IMR-90 (cell line): Measurements from ENCODE around the gene SPTBN5. TPM values are rescaled to one million over a fixed set of nuclear protein-coding genes. Genes with fewer than 3 reads are reported as not detected.

Experiments used
- ATAC-seq: fragments of 200-7000 bp; cut with Tn5 transposase; 2 replicates; pipeline ENCODE4 v1.9.1; 2020; ENCODE audit warnings: low read depth, mild to moderate bottlenecking, moderate library complexity
- BruUV-seq: library from RNA; stranded (reverse); fragments of 400-500 nt; replicated peaks from 2 replicates; lab custom pipeline; 2021; lab: Mats Ljungman, UMichigan
- CTCF ChIA-PET: fragments of 300-600 bp; formaldehyde crosslinking; extraction: SDS; loops from one replicate; lab custom pipeline; 2021; ENCODE audit warnings: antibody characterized with exemption; lab: Yijun Ruan, JAX
- POLR2A ChIA-PET: fragments of 300-600 bp; sonication (Branson Sonifier 250); formaldehyde crosslinking; loops from one replicate; lab custom pipeline; 2022; ENCODE audit warnings: antibody characterized with exemption; ENCODE audit not compliant: unreplicated experiment; lab: Charles Lee
- DNase-seq: peaks from one replicate; pipeline ENCODE4 v3.0.0; 2013
- H2AFZ ChIP-seq: replicated peaks from 2 replicates; pipeline ENCODE3; 2013; ENCODE audit warnings: low read length, mild to moderate bottlenecking; ENCODE audit not compliant: poor library complexity
- H2AK5ac ChIP-seq: 2 replicates; pipeline ENCODE4 v1.6.1; 2013; ENCODE audit warnings: low read depth, low read length, inconsistent platforms
- H2AK9ac ChIP-seq: replicated peaks from 2 replicates; pipeline ENCODE3; 2013; ENCODE audit warnings: mild to moderate bottlenecking, low read depth, low read length, moderate library complexity; ENCODE audit not compliant: poor library complexity
- H2BK120ac ChIP-seq: 2 replicates; pipeline ENCODE4 v1.6.1; 2013; ENCODE audit warnings: low read depth, low read length, inconsistent platforms
- H2BK15ac ChIP-seq: 3 replicates; pipeline ENCODE4 v1.6.1; 2013; ENCODE audit warnings: low read depth, low read length, inconsistent platforms
- H2BK20ac ChIP-seq: 2 replicates; pipeline ENCODE4 v1.6.1; 2013; ENCODE audit warnings: low read depth, mild to moderate bottlenecking, inconsistent platforms, low read length, moderate library complexity
- H2BK5ac ChIP-seq: 2 replicates; pipeline ENCODE4 v1.6.1; 2013; ENCODE audit warnings: mild to moderate bottlenecking, low read depth, low read length, inconsistent platforms; ENCODE audit not compliant: poor library complexity, severe bottlenecking
- H3K14ac ChIP-seq: replicated peaks from 2 replicates; pipeline ENCODE4 v1.6.1; 2013; ENCODE audit warnings: low read depth, low read length, inconsistent platforms
- H3K18ac ChIP-seq: 2 replicates; pipeline ENCODE4 v1.6.1; 2013; ENCODE audit warnings: low read depth, low read length, control low read depth
- H3K23ac ChIP-seq: 2 replicates; pipeline ENCODE4 v1.6.1; 2013; ENCODE audit warnings: low read depth, low read length, inconsistent platforms
- H3K27ac ChIP-seq: 2 replicates; pipeline ENCODE4 v1.5.1; 2013; ENCODE audit warnings: mild to moderate bottlenecking, control low read depth, low read length; ENCODE audit not compliant: insufficient read depth
- H3K27me3 ChIP-seq: 2 replicates; pipeline ENCODE4 v1.6.1; 2013; ENCODE audit warnings: low read length; ENCODE audit not compliant: control insufficient read depth, insufficient read depth
- H3K36me3 ChIP-seq: 2 replicates; pipeline ENCODE4 v1.6.1; 2013; ENCODE audit warnings: low read length, mixed read lengths; ENCODE audit not compliant: control insufficient read depth, insufficient read depth
- H3K4ac ChIP-seq: 2 replicates; pipeline ENCODE4 v1.6.1; 2013; ENCODE audit warnings: low read depth, low read length, inconsistent platforms
- H3K4me1 ChIP-seq: 2 replicates; pipeline ENCODE4 v1.6.1; 2013; ENCODE audit warnings: low read length, mixed read lengths; ENCODE audit not compliant: control insufficient read depth, insufficient read depth
- H3K4me2 ChIP-seq: 2 replicates; pipeline ENCODE4 v1.6.1; 2013; ENCODE audit warnings: low read depth, mild to moderate bottlenecking, control low read depth, low read length, moderate library complexity
- H3K4me3 ChIP-seq: 2 replicates; pipeline ENCODE4 v1.5.1; 2013; ENCODE audit warnings: low read depth, mild to moderate bottlenecking, control low read depth, low read length, moderate library complexity; ENCODE audit not compliant: insufficient read depth
- H3K56ac ChIP-seq: 2 replicates; pipeline ENCODE4 v1.6.1; 2013; ENCODE audit warnings: low read length, inconsistent platforms; ENCODE audit not compliant: insufficient read depth; ENCODE audit errors: extremely low read depth
- H3K79me1 ChIP-seq, 2 experiments: 2 replicates each; pipeline ENCODE4 v1.6.1; 2013; ENCODE audit warnings: low read length in 2 of 2, inconsistent platforms in 1 of 2, low read depth in 1 of 2
- H3K9ac ChIP-seq: 2 replicates; pipeline ENCODE4 v1.6.1; 2013; ENCODE audit warnings: low read depth, low read length, control low read depth
- H3K9me1 ChIP-seq: 2 replicates; pipeline ENCODE4 v1.6.1; 2013; ENCODE audit warnings: low read length, inconsistent platforms; ENCODE audit not compliant: insufficient read depth
- H3K9me3 ChIP-seq: 2 replicates; pipeline ENCODE4 v1.6.1; 2013; ENCODE audit warnings: low read length; ENCODE audit not compliant: control insufficient read depth, insufficient read depth
- H4K20me1 ChIP-seq: 2 replicates; pipeline ENCODE4 v1.6.1; 2013; ENCODE audit warnings: low read length, inconsistent platforms; ENCODE audit not compliant: insufficient read depth
- H4K5ac ChIP-seq: 2 replicates; pipeline ENCODE4 v1.6.1; 2013; ENCODE audit warnings: mild to moderate bottlenecking, low read depth, low read length, control low read depth
- H4K8ac ChIP-seq, 2 experiments: 2 replicates each; pipeline ENCODE4 v1.6.1; 2013; ENCODE audit warnings: low read depth in 2 of 2, low read length in 2 of 2, control low read depth in 1 of 2, inconsistent platforms in 1 of 2
- H4K91ac ChIP-seq: 2 replicates; pipeline ENCODE4 v1.6.1; 2013; ENCODE audit warnings: low read depth, low read length, inconsistent platforms; ENCODE audit not compliant: insufficient read depth
- MAFK ChIP-seq: IDR thresholded peaks from 2 replicates; pipeline ENCODE4 v1.6.1; 2012; ENCODE audit warnings: low read depth, low read length, improper control_type of control experiment
- RAD21 ChIP-seq: IDR thresholded peaks from 2 replicates; pipeline ENCODE4 v1.6.1; 2012; ENCODE audit warnings: low read length, improper control_type of control experiment
- WGBS, 2 experiments: methylation state at CpG; one replicate each; pipeline versions ENCODE4 v1.1.5 to v1.1.7; 2013; ENCODE audit warnings: missing lambda C conversion rate in 2 of 2; ENCODE audit not compliant: insufficient read length in 1 of 2; ENCODE audit errors: extremely low coverage in 2 of 2; 5-methylcytosine and 5-hydroxymethylcytosine counted together
- dilution Hi-C: fragments of 300-500 bp; cut with HindIII; formaldehyde crosslinking; loops from one replicate; pipeline ENCODE4 v1.14.3; 2018; ENCODE audit warnings: low sequenced_read_pairs; ENCODE audit not compliant: unreplicated experiment
- in situ Hi-C: fragments of 300-500 bp; cut with MboI; formaldehyde crosslinking; loops from 3 replicates; pipeline ENCODE4 v1.14.3; 2019; ENCODE audit warnings: low sequenced_read_pairs, inconsistent platforms, mixed read lengths
- intact Hi-C: fragments of 100-400 bp; cut with micrococcal nuclease; formaldehyde crosslinking; loops from 2 replicates; pipeline ENCODE4 v1.10.0; 2022
- polyA plus RNA-seq, 3 experiments: library from polyadenylated mRNA; depleted of rRNA; stranded (reverse); fragments of >200 nt; gene quantifications; 2 replicates each; pipeline ENCODE4 v1.2.3, GENCODE V29; 2012; ENCODE audit warnings: low replicate concordance in 1 of 3
- total RNA-seq: library from RNA; depleted of rRNA; stranded (reverse); fragments of >200 nt; gene quantifications from 2 replicates; pipeline ENCODE4 v1.2.3, GENCODE V29; 2012
- TF ChIP-seq, protein P1 (sequence below): fragments of 150-350 bp; IDR thresholded peaks from 2 replicates; pipeline ENCODE4 v1.6.1; 2017; ENCODE audit warnings: mild to moderate bottlenecking, antibody characterized with exemption, low read length, low read depth

SPTBN5 gene
- total and polyA plus RNA-seq, 2 of the 4 experiments (the other 2 are of a cell fraction), result under 0.01 to 0.38 TPM

DNA sequence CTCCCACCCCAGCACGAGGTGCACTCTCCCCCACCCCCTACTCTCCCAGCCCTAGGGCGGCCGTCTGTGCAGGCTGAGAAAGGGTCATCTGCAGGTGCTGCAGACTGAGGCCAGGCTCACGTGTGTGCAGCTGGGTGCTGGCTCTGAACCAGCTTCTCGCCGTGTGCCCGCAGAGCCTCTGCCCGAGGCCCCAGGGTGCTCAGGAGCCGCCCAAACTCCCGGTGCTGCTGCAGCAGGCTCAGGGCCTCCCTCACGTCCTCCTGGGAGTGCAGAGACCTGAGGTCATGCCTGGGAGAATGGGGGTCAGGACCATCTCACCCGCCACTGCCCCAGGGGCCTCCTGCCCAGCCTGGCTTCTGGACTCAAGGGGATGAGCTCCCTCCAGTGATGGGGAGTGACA lies 17.2 kb downstream of the SPTBN5 start:
- CTCF ChIA-PET, result interaction anchor here (1.7 kb wide), 1 partner anchor 14 kb away, joined by 4 read pairs; no protein-coding TSS in a partner anchor
- H2AFZ ChIP-seq, result no peak overlapping the region

More for the DNA sequence above, 17.2 kb downstream of the SPTBN5 start:
- Histone ChIP-seq H3K27me3 (peaks cover 42% of the 10 kb centered on the region), H2BK15ac (no peak overlapping the region), H3K36me3 (no peaks in the 10 kb centered on the region), H3K79me1 (no peaks in the 10 kb centered on the region), H4K91ac (no peak overlapping the region), H3K4me1 (no peaks in the 10 kb centered on the region), H4K8ac (no peak overlapping the region), H3K23ac (no peak overlapping the region), H3K27ac (no peak overlapping the region), H4K20me1 (peaks cover 9% of the 10 kb centered on the region; the same call in 1 of the 2 replicates), H3K14ac (no peak overlapping the region), H3K4ac (no peak overlapping the region), H3K9me1 (no peaks in the 10 kb centered on the region), H3K4me3 (no peak overlapping the region), H2AK5ac (no peak overlapping the region), H3K9me3 (no peaks in the 10 kb centered on the region), H2AK9ac (no peak overlapping the region), H4K5ac (no peak overlapping the region), H3K18ac (no peak overlapping the region), H2BK120ac (no peak overlapping the region), H2BK5ac (no peak overlapping the region), H2BK20ac (no peak overlapping the region), H3K9ac (no peak overlapping the region), H3K4me2 (no peak overlapping the region), H3K56ac (no peak overlapping the region)
- no peak for TF ChIP-seq MAFK
- TF ChIP-seq, protein P1, sequence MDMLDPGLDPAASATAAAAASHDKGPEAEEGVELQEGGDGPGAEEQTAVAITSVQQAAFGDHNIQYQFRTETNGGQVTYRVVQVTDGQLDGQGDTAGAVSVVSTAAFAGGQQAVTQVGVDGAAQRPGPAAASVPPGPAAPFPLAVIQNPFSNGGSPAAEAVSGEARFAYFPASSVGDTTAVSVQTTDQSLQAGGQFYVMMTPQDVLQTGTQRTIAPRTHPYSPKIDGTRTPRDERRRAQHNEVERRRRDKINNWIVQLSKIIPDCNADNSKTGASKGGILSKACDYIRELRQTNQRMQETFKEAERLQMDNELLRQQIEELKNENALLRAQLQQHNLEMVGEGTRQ, result no peak
- TF ChIP-seq RAD21, result no peak
- no TSS peak for BruUV-seq
- ATAC-seq (no peak), DNase-seq (no peak)
- dilution Hi-C loops, result no loop called here
- whole genome bisulfite sequencing, 2 experiments, result 77% methylated on average over 3 of the region's 12 CpGs; no CpG with 5 or more reads in 1 of the 2 experiments
- intact Hi-C loops, result no loop called here
- in situ Hi-C loops, result no loop called here
- POLR2A ChIA-PET, result no interaction called here
